ENCODE results near the gene ACAP3. TPM values are rescaled to one million over a fixed set of nuclear protein-coding genes. Genes with fewer than 3 reads are reported as not detected.
A peak's percentile ranks its signal among the peaks of the same experiment; 100 is the strongest.

ACAP3 gene
- total and polyA plus RNA-seq, 8 donors, result 30.8 to 73.6 (median 44.2) TPM

- Histone ChIP-seq H3K27ac (no peak overlapping the region), H3K36me3 (no peaks in the 10 kb centered on the region), H3K27me3 (no peaks in the 10 kb centered on the region), H3K9me3 (no peaks in the 10 kb centered on the region), H3K4me3 (peak overlapping the region in 1 of 2 donors; percentile 94), H3K4me1 (peaks cover 22 to 38% of the 10 kb centered on the region in 2 donors)
- DNase-seq, result no peak
- TF ChIP-seq CTCF (IDR thresholded peaks at IDR 0.05), result no peak
- no peak for ATAC-seq
- intact Hi-C loops (cut with DNase I), result no loop called here
Observed at GRCh38 chr1:1274931-1275431, 32.7 kb downstream of the ACAP3 start.

- peak overlapping the region; percentile 39 to 80 for H3K27ac ChIP-seq
- intact Hi-C loops (cut with DNase I), result no loop called here
- peaks cover 22 to 41% of the 10 kb centered on the region in 2 donors for H3K4me1 ChIP-seq
- ATAC-seq, result no peak
- no peaks in the 10 kb centered on the region for H3K36me3 ChIP-seq
- no peak for TF ChIP-seq CTCF (IDR thresholded peaks at IDR 0.05)
- no peaks in the 10 kb centered on the region for H3K9me3 ChIP-seq
- peak overlapping the region; percentile 83 to 94 for H3K4me3 ChIP-seq
- no peaks in the 10 kb centered on the region for H3K27me3 ChIP-seq
- no peak for DNase-seq
Observed at GRCh38 chr1:1274299-1274930, 33.3 kb downstream of the ACAP3 start.

- Histone ChIP-seq H3K27ac (peak within 1 kb of the TSS; percentile 56 to 80), H3K36me3 (peaks cover 0 to 3% of the 10 kb centered on the region in 2 donors), H3K9me3 (no peaks in the 10 kb centered on the region), H3K27me3 (no peaks in the 10 kb centered on the region), H3K4me3 (peak within 1 kb of the TSS; percentile 83 to 94), H3K4me1 (peaks cover 22 to 41% of the 10 kb centered on the region in 2 donors)
- DNase-seq, result peak; percentile 86 to 99 (median 95)
- intact Hi-C loops (cut with DNase I), result no loop called here
- ATAC-seq, result peak; percentile 98
- no peak for TF ChIP-seq CTCF (IDR thresholded peaks at IDR 0.05)
Observed at GRCh38 chr1:1273512-1274298, 34.0 kb downstream of the ACAP3 start, which contains the start of gene UBE2J2. UBE2J2 (minus strand) TSS chr1:1273854; CDS start chr1:1267992, 5,862 bp downstream.

- no peaks in the 10 kb centered on the region for H3K27me3 ChIP-seq
- TF ChIP-seq CTCF (IDR thresholded peaks at IDR 0.05), result no peak
- DNase-seq (no peak), ATAC-seq (no peak)
- peaks cover 0 to 8% of the 10 kb centered on the region in 2 donors for H3K36me3 ChIP-seq
- intact Hi-C loops (cut with DNase I), result no loop called here
- peaks cover 22 to 41% of the 10 kb centered on the region in 2 donors for H3K4me1 ChIP-seq
- H3K9me3 ChIP-seq, result no peaks in the 10 kb centered on the region
- peak overlapping the region; percentile 56 to 80 for H3K27ac ChIP-seq
- peak overlapping the region; percentile 83 to 94 for H3K4me3 ChIP-seq
Observed at GRCh38 chr1:1273209-1273511, 34.6 kb downstream of the ACAP3 start.

All from left lung (tissue), 10 donors.